Measurements from ENCODE around the gene PSMC4.
A peak's percentile ranks its signal among the peaks of the same experiment; 100 is the strongest.

The PSMC4 gene

GRCh38 chr19:39995794-39996193, 24.8 kb downstream of the PSMC4 start:
- no peak for DNase-seq

- peak in 1 of 2 experiments; percentile 41 for DNase-seq
Observed at GRCh38 chr19:39996218-39996810, 25.3 kb downstream of the PSMC4 start.

GRCh38 chr19:39996811-39997637, 26.1 kb downstream of the PSMC4 start, which contains the start of gene ZNF546:
ZNF546 (plus strand) TSS chr19:39997060; CDS start chr19:39998327, 1,267 bp downstream.
- peak; percentile 72 to 82 for DNase-seq

GRCh38 chr19:39997638-39998216, 26.8 kb downstream of the PSMC4 start:
- DNase-seq, result no peak

- DNase-seq, result no peak
Observed at GRCh38 chr19:39998501-39998900, 27.5 kb downstream of the PSMC4 start.

GRCh38 chr19:40005691-40006272, 34.8 kb downstream of the PSMC4 start:
- no peak for DNase-seq

- peak in 1 of 2 experiments; percentile 46 for DNase-seq
Observed at GRCh38 chr19:40006273-40006691, 35.3 kb downstream of the PSMC4 start.

- DNase-seq, result no peak
Observed at GRCh38 chr19:40009674-40010073, 38.7 kb downstream of the PSMC4 start.

- no peak for DNase-seq
Observed at GRCh38 chr19:40013991-40014390, 43.0 kb downstream of the PSMC4 start.

GRCh38 chr19:40023969-40024368, 53.0 kb downstream of the PSMC4 start:
- DNase-seq, result no peak

GRCh38 chr19:40025938-40026596, 55.1 kb downstream of the PSMC4 start:
- DNase-seq, result no peak

GRCh38 chr19:40026597-40026970, 55.6 kb downstream of the PSMC4 start:
- DNase-seq, result no peak

Measured in SW 1271 (cell line).